Measurements from ENCODE around the gene ADK.
A peak's percentile ranks its signal among the peaks of the same experiment; 100 is the strongest.

Gene ADK

GRCh38 chr10:74238031-74238431 lies 87.0 kb downstream of the ADK start:
- DNase-seq (ENCODE audit: low read depth), result no peak

DNA sequence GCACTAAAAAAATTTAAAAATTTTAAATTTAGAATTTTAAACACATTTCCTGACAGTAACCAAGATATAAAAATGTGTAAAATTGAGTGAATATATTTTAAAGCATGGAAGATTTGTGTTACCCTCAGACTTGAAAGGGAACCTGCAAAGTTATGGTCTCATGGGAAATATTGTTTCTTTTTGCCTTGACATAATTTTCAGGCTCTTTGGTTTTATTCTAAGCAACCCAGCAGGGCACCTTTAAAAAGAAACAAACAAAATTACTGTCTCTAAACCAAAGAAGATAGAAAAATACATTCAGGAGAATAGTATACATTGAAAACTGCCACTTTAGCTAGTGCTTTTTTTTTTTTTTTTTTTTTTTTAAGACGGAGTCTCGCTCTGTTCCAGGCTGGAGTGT lies 87.5 kb downstream of the ADK start:
- DNase-seq (ENCODE audit: low read depth), result no peak

DNA sequence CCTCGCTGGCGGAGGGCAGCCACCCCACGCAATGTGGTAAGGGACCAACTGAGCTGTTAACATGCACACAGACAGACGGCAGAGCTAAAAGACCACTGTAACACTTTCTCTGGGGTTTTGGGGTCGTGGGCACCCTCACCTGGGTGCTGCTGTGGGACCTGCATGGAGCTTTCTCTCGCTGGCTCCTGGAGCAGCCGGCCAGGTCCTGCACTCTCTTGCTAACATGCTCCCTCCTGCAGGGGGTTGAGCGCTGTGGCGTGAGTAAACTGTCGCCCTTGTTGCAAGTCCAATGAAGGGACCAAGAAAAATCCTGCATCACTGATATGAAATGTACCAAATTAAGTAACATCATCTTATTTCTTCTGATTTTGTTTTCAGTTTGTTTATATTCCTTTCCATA lies 92.0 kb downstream of the ADK start:
- DNase-seq (ENCODE audit: low read depth), result no peak

DNA sequence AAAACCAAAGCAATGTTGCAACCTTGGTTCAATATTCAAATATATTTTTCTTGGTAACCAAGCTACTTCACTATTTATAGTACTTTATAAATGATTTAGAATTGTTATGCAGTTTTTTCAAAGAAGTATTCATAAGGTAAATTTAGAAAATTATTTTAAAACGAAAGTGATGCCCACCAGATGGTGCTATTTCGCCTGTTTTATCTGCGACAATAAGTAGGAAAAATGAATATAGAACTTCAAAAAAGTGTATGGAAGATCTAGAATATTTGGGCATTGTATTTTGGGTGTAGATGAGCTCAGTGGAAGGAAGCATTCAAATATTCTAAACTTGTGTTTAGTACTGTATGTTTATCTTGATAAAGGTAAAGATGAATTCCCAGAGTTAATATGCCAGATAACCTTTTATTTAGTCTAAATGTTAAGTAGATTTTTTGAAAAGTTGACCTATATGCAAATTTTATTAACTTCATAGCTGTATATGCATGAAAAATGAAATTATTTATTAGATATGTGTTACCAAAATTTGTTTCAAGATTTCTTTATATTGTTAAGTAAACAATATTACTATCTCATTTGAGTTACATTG lies 93.2 kb downstream of the ADK start:
- peak; percentile 60 for DNase-seq (ENCODE audit: low read depth)

GRCh38 chr10:74244807-74245206 lies 93.8 kb downstream of the ADK start:
- no peak for DNase-seq (ENCODE audit: low read depth)

DNA sequence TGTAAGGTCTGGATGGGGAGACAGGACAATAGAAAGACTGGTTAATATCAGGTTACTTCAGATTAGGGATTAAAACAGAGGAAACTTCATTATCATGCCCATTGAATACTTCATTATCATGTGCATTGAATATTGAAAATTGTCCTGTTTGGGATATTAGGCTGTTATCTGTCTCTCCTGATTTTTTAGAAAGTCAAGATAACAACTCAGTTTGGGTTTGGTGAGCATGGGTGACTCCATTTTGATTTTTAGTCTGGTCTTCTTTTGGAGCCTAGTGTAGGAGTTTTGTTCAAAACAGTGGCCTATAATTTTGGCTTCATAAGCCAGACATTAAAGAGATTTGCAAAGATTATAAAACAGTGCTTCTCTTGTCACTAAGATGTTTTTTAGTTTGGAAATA lies 95.5 kb downstream of the ADK start:
- DNase-seq (ENCODE audit: low read depth), result no peak

DNA sequence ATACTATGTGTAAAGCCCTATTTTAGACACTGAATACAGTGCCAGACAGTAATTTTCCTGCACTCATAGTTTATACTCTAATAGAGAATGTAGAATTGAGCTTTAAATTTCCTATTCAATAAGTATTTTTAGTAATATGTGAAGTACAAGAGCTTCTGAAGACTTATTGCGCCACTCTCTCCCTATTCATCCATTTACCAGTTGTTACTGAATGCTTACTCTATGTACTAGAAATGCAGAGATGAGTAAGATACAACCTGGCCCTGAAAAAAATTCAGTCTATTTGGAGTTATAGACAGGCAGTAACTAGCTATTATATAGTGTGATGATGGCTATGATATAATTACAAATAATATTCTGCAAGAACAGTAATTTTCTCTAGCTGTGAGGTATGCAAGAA lies 98.8 kb downstream of the ADK start:
- peak; percentile 72 for DNase-seq (ENCODE audit: low read depth)

- no peak for DNase-seq (ENCODE audit: low read depth)
Observed at GRCh38 chr10:74255214-74255613, 104.2 kb downstream of the ADK start.

GRCh38 chr10:74255888-74256357 lies 104.9 kb downstream of the ADK start:
- DNase-seq (ENCODE audit: low read depth), result peak; percentile 36

- DNase-seq (ENCODE audit: low read depth), result peak; percentile 12
Observed at GRCh38 chr10:74262856-74263255, 111.8 kb downstream of the ADK start.

- DNase-seq (ENCODE audit: low read depth), result no peak
Observed at GRCh38 chr10:74263996-74264395, 113.0 kb downstream of the ADK start.

DNA sequence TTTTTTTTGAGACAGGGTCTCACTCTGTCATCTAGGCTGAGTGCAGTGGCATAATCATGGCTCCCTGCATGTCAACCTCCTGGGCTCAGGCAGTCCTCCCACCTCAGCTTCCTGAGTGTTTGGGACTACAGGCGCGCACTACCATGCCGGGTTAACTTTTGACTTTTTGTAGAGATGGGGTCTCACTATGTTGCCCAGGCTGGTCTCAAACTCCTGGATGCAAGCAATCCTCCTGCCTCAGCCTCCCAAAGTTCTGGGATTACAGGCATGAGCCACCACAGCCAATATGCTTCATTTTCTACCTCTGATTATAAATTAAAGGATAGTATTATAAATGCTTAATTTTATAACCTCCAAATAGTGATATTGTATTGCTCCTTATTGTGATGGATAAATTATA lies 121.3 kb downstream of the ADK start:
- DNase-seq (ENCODE audit: low read depth), result no peak

- no peak for DNase-seq (ENCODE audit: low read depth)
Observed at GRCh38 chr10:74275755-74276290, 124.8 kb downstream of the ADK start.

DNA sequence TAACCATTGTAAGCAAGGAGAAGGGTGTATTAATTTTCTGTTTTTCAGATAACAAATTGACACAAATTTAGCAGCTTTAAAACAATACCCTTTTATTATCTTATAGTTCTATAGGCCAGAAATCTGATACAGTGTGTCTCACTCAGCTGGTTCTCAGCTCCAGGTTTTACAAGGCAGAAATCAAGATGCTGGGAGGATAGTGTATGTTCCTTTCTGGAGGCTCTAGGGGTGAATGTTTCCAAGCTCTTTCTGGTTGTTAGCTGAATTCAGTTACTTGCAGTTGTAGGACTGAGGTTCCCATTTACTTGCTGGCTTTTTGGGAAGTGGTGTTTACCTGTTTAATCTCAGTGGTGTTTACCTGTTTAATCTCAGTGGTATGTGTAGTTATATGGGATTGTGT lies 125.4 kb downstream of the ADK start:
- no peak for DNase-seq (ENCODE audit: low read depth)

- peak; percentile 65 for DNase-seq (ENCODE audit: low read depth)
Observed at GRCh38 chr10:74282151-74282847, 131.3 kb downstream of the ADK start.

DNA sequence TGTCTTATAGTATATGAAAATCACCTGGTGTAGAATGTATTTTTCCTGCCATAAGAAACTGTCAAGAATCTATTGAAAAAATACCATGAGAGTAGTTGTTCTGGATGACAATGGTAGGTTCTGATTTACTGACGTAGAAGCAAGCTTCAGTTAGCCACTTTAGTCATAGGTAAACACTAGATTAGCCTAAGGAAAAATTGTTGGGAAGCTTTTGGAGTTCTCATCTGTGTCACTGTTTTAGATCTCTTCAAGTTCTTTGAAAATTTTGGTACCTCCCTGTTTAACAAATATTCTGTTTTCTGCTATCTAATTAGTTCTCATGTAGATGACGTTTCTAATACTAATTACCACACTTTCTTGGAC lies 131.8 kb downstream of the ADK start:
- peak; percentile 49 for DNase-seq (ENCODE audit: low read depth)

GRCh38 chr10:74289188-74289587 lies 138.2 kb downstream of the ADK start:
- no peak for DNase-seq (ENCODE audit: low read depth)

DNA sequence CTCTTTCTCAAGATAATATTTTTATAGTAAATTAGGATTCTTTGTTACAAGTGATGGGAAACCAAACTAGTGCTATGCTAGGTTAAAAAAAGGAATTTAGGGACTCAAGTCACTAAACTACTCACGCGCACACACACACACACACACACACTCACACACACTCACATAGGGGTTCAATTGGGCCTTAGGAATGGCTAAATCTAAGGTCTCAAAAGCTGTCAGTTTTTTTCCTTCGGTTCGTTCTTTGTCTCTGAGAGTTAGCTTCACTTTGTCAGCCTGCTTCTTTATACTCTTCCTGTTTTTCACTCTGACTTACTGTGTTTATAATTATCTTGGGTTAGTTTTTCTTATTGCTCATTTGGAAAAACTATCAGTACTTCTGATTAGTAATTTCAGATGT lies 138.9 kb downstream of the ADK start:
- no peak for DNase-seq (ENCODE audit: low read depth)

- DNase-seq (ENCODE audit: low read depth), result peak; percentile 79
Observed at GRCh38 chr10:74290708-74291107, 139.7 kb downstream of the ADK start.

DNA sequence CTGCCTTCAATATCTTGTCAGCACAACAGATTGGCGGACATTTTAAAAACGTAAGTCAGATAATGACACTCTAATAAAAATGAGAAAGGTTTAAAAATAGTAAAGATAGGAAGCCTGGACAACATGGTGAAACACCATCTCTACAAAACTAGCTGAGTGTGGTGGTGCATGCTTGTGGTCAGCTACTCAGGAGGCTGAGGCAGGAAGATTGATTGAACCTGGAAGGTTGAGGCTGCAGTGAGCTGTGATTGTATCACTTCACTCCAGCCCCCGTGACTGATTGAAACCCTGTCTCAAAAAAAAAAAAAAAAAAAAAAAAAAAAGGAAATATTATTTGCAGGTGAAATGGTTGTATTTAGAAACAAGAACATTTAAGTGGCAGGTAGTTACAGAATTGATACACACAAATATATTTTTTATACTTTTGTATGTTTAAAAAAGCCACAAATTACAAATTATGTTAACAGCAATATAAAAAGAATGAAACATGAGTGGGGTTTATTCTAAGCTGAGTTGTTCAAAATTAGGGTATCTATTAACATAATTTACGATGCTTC lies 141.9 kb downstream of the ADK start:
- DNase-seq (ENCODE audit: low read depth), result peak; percentile 81

DNA sequence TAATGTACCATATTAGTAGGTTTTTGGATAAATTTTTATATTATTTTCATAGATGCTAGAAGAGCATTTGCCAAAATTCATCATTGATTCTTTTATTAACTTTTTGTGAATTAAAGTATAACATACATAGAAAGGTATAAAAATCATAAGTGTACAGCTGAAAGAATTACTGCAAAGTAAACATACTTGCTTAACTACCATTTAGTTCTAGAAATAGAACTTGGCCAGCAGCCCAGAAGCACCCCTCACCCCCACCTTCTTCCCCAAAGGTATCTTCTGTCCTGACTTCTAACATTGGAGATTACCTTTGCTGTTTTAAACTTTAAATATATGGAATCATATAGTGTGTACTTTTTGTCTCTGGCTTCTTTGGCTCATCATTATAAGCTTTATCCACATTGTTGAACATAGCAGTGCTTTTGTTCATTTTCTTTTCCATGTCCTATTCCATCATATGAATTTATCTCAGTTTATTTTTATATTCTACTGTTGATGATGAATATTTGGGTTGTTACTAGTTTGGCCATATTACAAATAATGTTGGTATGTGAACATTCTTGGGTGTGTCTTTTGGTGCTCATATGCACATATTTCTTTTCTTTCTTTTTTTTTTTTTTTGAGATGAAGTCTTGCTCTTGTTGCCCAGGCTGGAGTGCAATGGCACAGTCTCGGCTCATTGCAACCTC lies 142.8 kb downstream of the ADK start:
- DNase-seq (ENCODE audit: low read depth), result peak; percentile 80

DNA sequence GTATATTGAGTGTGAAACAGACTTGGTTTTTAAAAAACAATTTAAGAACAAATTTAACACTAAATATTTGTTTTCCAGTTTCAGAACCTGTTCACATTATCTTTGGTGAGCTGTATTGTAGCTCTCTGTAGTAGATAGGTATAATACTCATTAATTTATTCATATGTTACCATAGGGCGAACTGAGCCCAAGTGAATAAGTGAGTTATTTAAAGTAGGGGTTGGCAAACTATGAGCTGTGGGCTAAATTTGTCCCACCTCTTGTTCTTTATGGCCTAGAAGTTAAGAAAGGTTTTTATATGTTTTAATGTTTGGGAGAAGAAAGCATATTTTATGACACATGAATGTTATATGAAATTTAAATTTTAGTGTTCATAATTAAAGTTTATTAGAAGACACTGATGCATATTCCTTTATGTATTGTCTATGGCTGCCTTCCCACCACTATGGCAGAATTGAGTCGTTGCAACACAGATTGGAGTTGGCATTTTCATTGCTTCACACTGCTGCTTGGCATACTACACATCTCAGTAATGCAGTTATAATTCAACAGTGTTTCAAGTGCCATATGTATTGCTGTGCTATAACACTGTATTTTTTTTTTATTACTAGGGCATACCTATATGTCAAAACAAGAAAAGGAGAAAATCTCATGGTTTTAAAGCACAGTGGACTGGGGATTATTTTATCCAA lies 146.5 kb downstream of the ADK start:
- no peak for DNase-seq (ENCODE audit: low read depth)

All from iris pigment epithelial cell (primary cell).